ENCODE results near the gene COLQ. TPM values are rescaled to one million over a fixed set of nuclear protein-coding genes. Genes with fewer than 3 reads are reported as not detected.

COLQ gene
- total RNA-seq, 1 donor from 2014 or later = 1.7 TPM

GRCh38 chr3:15404767-15405166 is 116.7 kb downstream of the COLQ start:
- ATAC-seq = no peak
- intact Hi-C loops (cut with DNase I) = loop anchor here (1.0 to 10.0 kb wide), 3 partner anchors 137 to 300 kb away; no protein-coding TSS in a partner anchor
- no peak for DNase-seq (ENCODE audit: missing footprints)

- DNase-seq (ENCODE audit: missing footprints) (no peak), ATAC-seq (no peak)
- intact Hi-C loops (cut with DNase I) = loop anchor here (10.0 kb wide), 1 partner anchor 299 kb away; no protein-coding TSS in a partner anchor
Measured at GRCh38 chr3:15403965-15404364, 117.5 kb downstream of the COLQ start.

DNA sequence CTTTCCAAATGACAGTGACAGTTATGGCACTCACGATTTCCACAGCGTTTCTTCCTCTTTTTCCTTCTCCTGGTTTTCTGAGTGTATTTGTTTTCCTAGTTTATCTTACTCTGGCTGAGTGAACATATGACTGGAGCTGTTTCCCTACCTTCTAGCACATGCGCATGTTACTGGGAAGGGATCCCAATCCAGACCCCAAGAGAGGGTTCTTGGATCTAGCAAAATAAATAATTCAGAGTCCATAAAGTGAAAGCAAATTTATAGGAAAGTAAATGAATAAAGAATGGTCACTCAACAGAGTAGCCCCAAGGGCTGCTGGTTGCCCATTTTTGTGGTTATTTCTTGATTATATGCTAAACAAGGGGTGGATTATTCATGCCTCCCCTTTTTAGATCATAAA is 118.0 kb downstream of the COLQ start:
- peak; percentile 40 for ATAC-seq
- intact Hi-C loops (cut with DNase I) = loop anchor here (10.0 kb wide), 1 partner anchor 299 kb away; no protein-coding TSS in a partner anchor
- DNase-seq (ENCODE audit: missing footprints) = no peak

DNA sequence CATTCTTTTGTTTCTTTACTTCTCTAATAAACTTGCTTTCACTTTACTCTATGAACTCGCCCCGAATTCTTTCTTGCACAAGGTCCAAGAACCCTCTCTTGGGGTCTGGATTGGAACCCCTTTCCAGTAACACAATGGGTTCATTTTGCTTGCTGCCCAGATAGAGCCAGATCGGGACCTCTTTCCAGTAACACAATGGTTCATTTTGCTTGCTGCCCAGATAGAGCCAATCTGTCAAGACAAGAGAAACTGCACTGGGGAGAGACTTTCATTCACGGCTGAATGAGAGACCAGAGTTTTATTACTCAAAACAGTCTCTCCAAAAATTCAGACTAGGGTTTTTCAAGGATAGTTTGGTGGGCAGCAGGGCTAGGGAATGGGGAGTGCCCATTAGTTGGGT is 119.6 kb downstream of the COLQ start:
- intact Hi-C loops (cut with DNase I) = loop anchor here (10.0 kb wide), 1 partner anchor 297 kb away; no protein-coding TSS in a partner anchor
- ATAC-seq = no peak
- no peak for DNase-seq (ENCODE audit: missing footprints)

Small RNAs within 50 kb of the gene (microRNA-seq; reads per million reads assigned to microRNA genes)
- not detected for gene MIR4270

Other genes starting within 250 kb of the COLQ start
- gene SH3BP5, start 189.1 kb downstream of the COLQ start, total RNA-seq = 11.7 TPM
- gene METTL6, start 94.2 kb downstream of the COLQ start, total RNA-seq = 6.8 TPM
- gene EAF1, start 94.1 kb downstream of the COLQ start, total RNA-seq = 6.7 TPM
- 12.5 TPM for gene HACL1, start 79.9 kb upstream of the COLQ start, total RNA-seq
- 13.5 TPM for gene BTD, start 80.0 kb upstream of the COLQ start, total RNA-seq